GM20431 (cell line): ENCODE measurements around the gene MYO7A.

Source experiments
- in situ Hi-C: fragments of 300-500 bp; cut with MseI, MboI; formaldehyde crosslinking; loops from one replicate; pipeline ENCODE4 v1.15.0; 2020; ENCODE audit warnings: low sequenced_read_pairs; ENCODE audit not compliant: unreplicated experiment

MYO7A gene

DNA sequence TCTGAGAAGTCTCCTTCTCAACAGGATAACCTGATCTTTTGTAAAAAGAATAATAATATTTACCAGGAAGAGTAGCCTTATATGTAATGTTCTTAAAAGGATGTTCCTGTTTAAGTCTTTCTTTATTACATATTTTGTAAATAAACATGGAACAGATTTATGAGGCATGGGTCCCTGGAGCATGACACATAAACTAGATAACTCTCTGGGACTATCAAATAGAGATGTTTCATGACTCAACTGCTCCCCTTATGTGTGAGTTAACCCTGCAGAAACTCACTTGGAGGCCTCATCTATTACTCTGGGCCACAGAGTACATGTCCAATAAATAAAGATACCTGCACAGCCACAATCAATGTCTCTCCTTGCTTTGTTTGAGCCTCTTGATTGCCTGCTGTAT is 108.9 kb downstream of the MYO7A start:
- in situ Hi-C loops: no loop called here

DNA sequence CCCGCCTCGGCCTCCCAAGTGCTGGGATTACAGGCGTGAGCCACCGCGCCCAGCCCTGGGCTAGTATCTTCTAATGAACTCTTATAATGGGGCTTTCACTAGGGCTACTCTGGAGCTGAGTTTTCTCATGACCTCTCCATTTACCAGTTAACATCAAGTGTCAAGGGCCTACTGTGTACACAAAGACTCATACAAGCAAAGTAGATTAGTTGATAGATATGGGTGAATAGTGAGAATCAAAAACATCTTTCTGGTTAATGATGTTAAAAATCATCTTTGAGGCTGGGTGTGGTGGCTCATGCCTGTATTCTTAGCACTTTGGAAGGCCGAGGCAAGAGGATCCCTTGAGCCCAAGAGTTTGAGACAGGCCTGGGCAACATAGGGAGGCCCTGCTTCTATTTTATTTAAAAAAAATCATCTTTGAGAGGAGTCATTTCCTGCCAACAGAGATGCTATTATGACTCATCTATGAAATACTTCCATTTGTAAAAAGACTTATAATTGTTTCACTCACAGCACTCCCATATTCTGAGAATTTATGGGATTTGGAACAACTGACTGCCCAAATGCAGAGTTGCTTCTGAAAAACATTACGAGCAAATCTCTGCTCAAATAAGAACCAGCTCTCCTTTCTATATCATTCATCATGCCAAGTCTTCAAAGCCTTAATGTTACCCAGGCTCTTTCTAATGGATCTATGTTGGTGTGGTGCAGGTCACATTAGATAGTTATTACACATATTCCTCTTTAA is 116.4 kb downstream of the MYO7A start:
- in situ Hi-C loops: no loop called here

DNA sequence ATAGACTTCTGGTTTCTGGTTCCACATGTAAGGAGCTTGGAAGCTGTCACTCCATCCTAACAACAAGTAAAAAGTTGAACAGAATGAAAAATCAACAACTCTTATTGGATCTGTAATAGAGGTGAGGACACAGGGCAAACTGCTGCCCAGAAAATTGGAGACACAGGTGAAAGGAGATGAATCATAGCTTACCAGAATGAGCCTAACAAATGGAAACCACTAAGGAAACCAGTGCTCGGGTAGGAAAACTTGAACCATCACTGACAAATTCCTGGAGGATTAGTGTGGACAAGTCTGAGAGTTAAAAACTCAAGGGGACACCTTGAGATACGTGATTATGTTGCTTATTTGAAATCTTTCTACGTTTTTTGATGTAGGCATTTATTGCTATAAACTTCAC is 121.4 kb downstream of the MYO7A start:
- in situ Hi-C loops: no loop called here

DNA sequence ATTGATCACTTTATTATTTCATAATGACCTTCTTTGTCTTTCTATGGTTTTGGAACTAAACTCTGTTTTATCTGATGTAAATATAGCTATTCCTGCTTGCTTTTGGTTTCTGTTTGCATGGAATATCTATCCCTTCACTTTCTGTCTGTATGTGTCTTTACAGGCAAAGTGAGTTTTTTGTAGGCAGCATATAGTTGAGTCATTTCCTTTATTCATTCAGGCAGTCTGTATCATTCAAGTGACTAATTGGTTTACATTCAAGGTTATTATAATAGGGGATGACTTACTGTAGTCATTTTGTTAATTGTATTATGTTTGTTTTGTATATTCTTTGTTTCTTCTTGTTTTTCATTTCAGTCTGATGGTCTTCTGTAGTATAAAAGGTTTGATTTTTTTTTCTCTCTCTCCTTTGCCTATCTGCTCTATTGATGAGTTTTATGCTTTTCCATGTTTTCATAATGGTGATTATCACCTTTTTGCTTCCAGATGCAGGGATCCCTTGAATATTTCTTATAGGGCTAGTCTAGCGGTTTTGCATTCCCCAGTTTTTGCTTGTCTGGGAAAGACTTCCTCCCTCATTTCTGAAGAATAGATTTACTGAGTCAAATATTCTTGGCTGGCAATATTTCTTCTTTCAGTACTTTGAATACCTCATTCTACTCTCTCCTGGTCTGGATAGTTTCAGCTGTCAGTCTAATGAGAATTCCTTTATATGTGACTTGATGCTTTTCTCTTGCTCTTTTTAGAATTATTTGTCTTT is 123.0 kb downstream of the MYO7A start:
- in situ Hi-C loops: no loop called here

DNA sequence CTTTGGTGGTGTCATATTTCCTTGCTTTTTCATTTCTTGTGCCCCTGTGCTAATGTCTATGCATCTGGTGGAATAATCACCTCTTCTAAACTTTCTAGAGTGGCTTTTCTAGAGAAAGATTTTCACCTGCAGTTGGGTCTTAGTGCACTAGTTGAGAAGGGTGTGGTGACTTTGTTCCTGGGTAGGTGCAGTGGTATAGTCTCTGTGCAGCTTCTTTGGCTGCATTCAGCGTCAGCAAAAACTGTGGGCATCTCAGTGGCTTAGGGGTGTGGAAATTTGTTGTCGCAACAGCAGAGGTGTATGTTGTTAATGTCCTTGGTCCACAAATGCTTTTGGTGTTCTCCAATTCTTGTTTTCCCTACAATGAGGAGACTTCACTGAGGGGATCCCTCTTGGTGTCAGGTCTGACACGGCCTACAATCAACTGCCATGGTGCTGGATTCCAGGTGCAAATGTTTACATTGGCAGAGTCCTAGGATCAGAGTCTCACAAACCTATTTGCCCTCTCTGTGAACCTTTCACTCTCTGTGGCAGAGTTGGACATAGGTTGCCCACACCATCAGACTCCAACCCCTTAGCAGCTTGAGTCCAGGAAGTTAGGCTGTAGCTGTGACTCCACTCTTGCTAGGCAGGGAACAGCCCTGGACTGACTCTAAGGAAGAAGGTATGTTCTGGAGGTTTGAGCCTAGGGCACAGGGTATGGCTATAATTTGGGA is 124.7 kb downstream of the MYO7A start:
- in situ Hi-C loops: no loop called here

DNA sequence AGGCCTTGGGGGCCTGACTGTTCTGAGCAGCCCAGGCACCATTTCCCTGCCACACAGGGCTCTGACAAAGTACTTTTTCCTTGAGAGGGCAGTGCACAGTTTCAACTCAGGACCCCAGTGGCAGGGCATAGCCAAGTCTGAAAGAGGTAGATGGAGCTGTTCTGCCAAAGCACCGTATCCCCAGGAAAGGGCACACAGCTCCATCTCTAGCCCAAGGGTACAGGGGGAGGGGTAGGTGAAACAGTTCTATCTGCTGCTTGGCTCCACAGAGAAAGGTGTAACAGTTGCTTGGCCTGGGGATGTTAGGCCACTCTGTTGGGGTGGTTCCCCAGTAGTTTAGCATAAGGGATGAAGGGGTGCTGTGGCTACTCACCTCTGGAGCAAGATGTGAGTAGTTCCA is 125.6 kb downstream of the MYO7A start:
- in situ Hi-C loops: no loop called here

DNA sequence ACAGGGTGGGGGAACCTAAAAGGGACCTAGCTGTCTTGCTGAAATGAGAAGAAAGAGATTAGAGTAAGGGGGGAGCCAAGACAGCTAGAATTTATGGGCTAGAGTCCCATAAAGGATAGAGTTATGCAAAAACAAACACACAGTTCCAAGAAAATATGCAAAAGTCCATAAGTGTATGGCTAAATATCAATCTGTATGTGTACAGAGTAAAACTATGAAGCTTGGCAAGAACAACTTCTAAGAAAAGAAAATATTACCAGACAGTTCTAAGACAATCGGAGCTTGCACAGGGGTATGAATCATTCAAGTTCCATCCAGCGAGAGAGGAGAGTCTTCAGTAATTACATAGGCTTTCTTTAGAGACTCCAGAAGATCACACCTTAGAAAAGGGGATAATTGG is 131.6 kb downstream of the MYO7A start:
- in situ Hi-C loops: no loop called here

DNA sequence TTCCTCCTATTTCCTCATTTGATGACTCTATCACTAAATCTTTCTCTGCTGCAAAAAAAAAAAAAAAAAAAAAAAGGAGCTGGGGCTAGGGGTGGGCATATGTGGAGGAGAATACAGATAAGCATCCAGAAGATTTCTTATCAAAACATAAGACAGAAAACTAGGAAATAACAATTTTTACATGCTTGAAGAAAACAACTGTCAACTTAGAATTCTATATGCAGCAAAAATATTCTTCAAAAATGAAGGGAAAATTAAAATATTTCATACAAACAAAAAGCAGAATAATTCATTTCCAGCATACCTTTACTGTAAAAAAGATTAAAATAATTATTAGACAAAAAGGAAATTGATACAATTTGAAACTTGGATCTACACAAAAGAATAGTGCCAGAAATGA is 134.8 kb downstream of the MYO7A start:
- in situ Hi-C loops: no loop called here
